Skin epidermis (tissue), 12 donors: Measurements from ENCODE around the gene TIMM22.
"Not testable (repeated sequence)": the region's sequence is repeated elsewhere in the genome, so short reads cannot be mapped to it uniquely, and the experiment has no call there.

Experiments used
- H3K27ac ChIP-seq, 21 experiments: fragments of 200-600 bp; sonication (generic) in 11 of 21; one replicate each; pipeline ENCODE4 v1.5.0; 2020; ENCODE audit warnings: mild to moderate bottlenecking in 3 of 21, inconsistent platforms in 2 of 21, moderate library complexity in 2 of 21
- H3K4me3 ChIP-seq, 7 experiments: fragments of 200-600 bp; sonication (generic) in 2 of 7; one replicate each; pipeline ENCODE4 v1.5.0; 2020; ENCODE audit warnings: inconsistent platforms in 2 of 7, mild to moderate bottlenecking in 2 of 7, moderate library complexity in 1 of 7

Gene TIMM22

GRCh38 chr17:1033503-1033902 is 36.6 kb downstream of the TIMM22 start:
- Histone ChIP-seq H3K4me3 (no peak overlapping the region), H3K27ac (no peak overlapping the region)

- Histone ChIP-seq H3K27ac (no peak overlapping the region), H3K4me3 (no peak overlapping the region)
These were observed 37.8 kb downstream of the TIMM22 start for GRCh38 chr17:1034652-1035210.

- H3K4me3 ChIP-seq = no peak overlapping the region
- H3K27ac ChIP-seq = peak overlapping the region in 1 of 21 experiments; percentile 7
These were observed 38.7 kb downstream of the TIMM22 start for GRCh38 chr17:1035546-1036170.

- peak overlapping the region in 1 of 21 experiments; percentile 7 for H3K27ac ChIP-seq
These were observed 39.4 kb downstream of the TIMM22 start for GRCh38 chr17:1036171-1036844.

GRCh38 chr17:1036845-1037237 is 39.9 kb downstream of the TIMM22 start:
- H3K27ac ChIP-seq = no peak overlapping the region
- H3K4me3 ChIP-seq = no peak overlapping the region

More at GRCh38 chr17:1036171-1036844, 39.4 kb downstream of the TIMM22 start:
- no peak overlapping the region for H3K4me3 ChIP-seq

- Histone ChIP-seq H3K4me3 (no peak overlapping the region), H3K27ac (no peak overlapping the region)
These were observed 40.4 kb downstream of the TIMM22 start for GRCh38 chr17:1037238-1037879.

GRCh38 chr17:1038459-1039122 is 41.7 kb downstream of the TIMM22 start:
- H3K4me3 ChIP-seq = no peak overlapping the region
- H3K27ac ChIP-seq = peak overlapping the region in 14 of 21 experiments; percentile 42 to 89 (median 80)

GRCh38 chr17:1039123-1039507 is 42.2 kb downstream of the TIMM22 start:
- H3K4me3 ChIP-seq = no peak overlapping the region
- H3K27ac ChIP-seq = peak overlapping the region in 20 of 21 experiments; percentile 22 to 89 (median 78)

GRCh38 chr17:1039511-1040215 is 42.7 kb downstream of the TIMM22 start:
- Histone ChIP-seq H3K27ac (peak overlapping the region in 20 of 21 experiments; percentile 56 to 89 (median 78)), H3K4me3 (no peak overlapping the region)

- H3K4me3 ChIP-seq = no peak overlapping the region
These were observed 43.3 kb downstream of the TIMM22 start for GRCh38 chr17:1040216-1040600.

GRCh38 chr17:1041746-1042145 is 44.8 kb downstream of the TIMM22 start:
- H3K27ac ChIP-seq = no peak overlapping the region
- H3K4me3 ChIP-seq = no peak overlapping the region

More at GRCh38 chr17:1040216-1040600, 43.3 kb downstream of the TIMM22 start:
- H3K27ac ChIP-seq = peak overlapping the region in 20 of 21 experiments; percentile 56 to 89 (median 77)

- Histone ChIP-seq H3K4me3 (no peak overlapping the region), H3K27ac (no peak overlapping the region)
These were observed 45.6 kb downstream of the TIMM22 start for GRCh38 chr17:1042486-1042885.

- H3K4me3 ChIP-seq = no peak overlapping the region
- peak overlapping the region in 9 of 21 experiments; percentile 20 to 81 (median 48) for H3K27ac ChIP-seq
These were observed 46.8 kb downstream of the TIMM22 start for GRCh38 chr17:1043601-1044251.

GRCh38 chr17:1044387-1045009 is 47.6 kb downstream of the TIMM22 start:
- peak overlapping the region in 4 of 21 experiments; percentile 45 to 81 (median 62) for H3K27ac ChIP-seq
- not testable (repeated sequence) for H3K4me3 ChIP-seq

- no peak overlapping the region for H3K4me3 ChIP-seq
- no peak overlapping the region for H3K27ac ChIP-seq
These were observed 48.5 kb downstream of the TIMM22 start for GRCh38 chr17:1045456-1045855.

GRCh38 chr17:1047177-1047878 is 50.4 kb downstream of the TIMM22 start:
- H3K4me3 ChIP-seq = no peak overlapping the region

GRCh38 chr17:1047879-1048470 is 51.0 kb downstream of the TIMM22 start:
- no peak overlapping the region for H3K4me3 ChIP-seq
- peak overlapping the region in 1 of 21 experiments; percentile 12 for H3K27ac ChIP-seq

More at GRCh38 chr17:1047177-1047878, 50.4 kb downstream of the TIMM22 start:
- H3K27ac ChIP-seq = peak overlapping the region in 1 of 21 experiments; percentile 12
